GM18870 (cell line): ENCODE measurements around the gene KIAA1191.
"Not testable (repeated sequence)": the region's sequence is repeated elsewhere in the genome, so short reads cannot be mapped to it uniquely, and the experiment has no call there.

Experiments
- ATAC-seq: cut with Tn5 transposase; IDR thresholded peaks from one replicate; pipeline ENCODE4 v1.9.1; 2021; ENCODE audit warnings: moderate library complexity; ENCODE audit not compliant: unreplicated experiment

KIAA1191 gene, protein sequence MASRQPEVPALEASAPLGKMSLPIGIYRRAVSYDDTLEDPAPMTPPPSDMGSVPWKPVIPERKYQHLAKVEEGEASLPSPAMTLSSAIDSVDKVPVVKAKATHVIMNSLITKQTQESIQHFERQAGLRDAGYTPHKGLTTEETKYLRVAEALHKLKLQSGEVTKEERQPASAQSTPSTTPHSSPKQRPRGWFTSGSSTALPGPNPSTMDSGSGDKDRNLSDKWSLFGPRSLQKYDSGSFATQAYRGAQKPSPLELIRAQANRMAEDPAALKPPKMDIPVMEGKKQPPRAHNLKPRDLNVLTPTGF

GRCh38 chr5:176361437-176362232 lies at the start of gene KIAA1191:
KIAA1191 (minus strand) TSS chr5:176361764; CDS start chr5:176359508, 2,256 bp downstream.
- peak; percentile 82 for ATAC-seq

DNA sequence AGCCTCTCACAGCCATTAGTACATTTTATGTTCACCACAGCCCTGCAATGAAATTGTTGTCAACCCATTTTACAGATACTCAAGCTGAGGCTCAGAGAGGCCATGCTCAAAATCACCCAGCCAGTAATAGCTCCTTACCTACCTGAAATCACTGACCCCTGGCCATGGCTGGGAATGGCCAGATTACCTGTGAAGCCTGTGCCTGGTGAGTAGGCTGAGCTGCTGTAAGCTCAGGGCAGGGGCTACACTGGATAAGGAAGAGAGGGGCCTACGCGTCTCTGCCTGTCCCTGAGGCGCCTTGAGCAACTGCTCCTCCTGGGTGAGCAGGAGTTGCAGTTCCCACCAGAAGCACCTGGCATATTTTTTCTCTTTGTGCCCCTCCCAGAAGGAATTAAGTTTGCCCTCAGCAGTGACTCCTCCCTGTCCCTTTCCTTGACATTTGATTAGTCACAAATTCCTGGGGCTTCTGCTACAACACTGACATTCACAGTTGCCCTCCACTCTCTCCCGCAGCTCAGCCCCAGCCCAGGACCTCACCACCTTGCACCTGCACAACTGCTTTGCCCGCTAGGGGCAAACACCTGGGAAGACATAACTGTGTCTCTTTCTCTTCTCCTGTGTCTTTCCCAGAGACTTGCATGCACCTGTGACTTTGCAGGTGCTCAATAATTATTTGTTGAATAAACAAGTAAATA lies 49.1 kb upstream of the KIAA1191 start:
- ATAC-seq = no peak

GRCh38 chr5:176409765-176410164 lies 48.2 kb upstream of the KIAA1191 start:
- no peak for ATAC-seq

DNA sequence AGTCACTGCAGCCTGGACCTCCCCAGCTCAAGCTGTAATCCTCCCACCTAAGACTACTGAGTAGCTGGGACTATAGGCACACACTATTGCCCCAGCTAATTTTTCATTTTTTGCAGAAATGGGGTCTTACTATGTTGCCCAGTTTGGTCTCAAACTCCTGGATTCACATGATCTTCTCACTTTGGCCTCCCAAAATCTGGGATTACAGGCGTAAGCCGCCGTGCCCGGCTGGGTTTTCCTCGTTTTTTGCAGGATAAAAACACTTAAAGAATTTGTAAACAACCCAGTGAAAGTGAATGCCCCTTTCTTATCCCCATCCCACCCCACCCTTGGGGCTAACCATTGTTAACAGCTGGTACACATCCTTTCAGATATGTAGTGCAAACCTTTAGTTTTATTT lies 47.0 kb upstream of the KIAA1191 start:
- no peak for ATAC-seq

- ATAC-seq = not testable (repeated sequence)
Measured at GRCh38 chr5:176408252-176408573, 46.6 kb upstream of the KIAA1191 start.

GRCh38 chr5:176407456-176408251 lies 46.1 kb upstream of the KIAA1191 start:
- no peak for ATAC-seq

DNA sequence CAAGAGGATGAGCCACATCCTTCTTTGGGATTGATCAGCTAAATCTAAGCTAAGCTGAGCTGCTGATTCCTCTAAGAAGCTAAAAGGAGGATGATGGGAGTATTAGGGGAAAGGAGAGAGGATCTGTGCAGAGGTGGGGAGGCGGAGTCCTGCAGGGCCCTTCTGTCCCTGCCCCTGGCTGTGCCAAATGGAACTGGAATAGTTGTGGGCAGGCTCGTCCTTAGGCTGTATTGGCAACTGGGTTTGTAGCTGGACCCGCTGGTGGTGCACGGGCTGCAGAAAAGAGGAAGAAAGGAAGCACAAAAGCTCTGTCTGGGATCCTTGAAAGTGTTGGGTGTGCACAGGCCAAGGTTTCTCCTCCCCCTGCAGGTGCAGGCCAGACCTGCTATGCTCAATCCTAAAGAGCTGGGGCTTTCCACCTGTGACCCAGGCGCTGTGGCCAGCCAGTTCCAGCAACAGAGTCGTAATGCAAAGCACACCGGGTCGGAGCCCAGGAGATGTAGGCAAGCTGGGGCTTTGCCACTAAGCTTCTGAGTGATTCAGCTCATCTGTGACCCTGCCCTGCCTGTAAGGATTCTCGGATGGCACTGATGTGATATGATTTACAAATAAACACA lies 45.0 kb upstream of the KIAA1191 start:
- no peak for ATAC-seq

DNA sequence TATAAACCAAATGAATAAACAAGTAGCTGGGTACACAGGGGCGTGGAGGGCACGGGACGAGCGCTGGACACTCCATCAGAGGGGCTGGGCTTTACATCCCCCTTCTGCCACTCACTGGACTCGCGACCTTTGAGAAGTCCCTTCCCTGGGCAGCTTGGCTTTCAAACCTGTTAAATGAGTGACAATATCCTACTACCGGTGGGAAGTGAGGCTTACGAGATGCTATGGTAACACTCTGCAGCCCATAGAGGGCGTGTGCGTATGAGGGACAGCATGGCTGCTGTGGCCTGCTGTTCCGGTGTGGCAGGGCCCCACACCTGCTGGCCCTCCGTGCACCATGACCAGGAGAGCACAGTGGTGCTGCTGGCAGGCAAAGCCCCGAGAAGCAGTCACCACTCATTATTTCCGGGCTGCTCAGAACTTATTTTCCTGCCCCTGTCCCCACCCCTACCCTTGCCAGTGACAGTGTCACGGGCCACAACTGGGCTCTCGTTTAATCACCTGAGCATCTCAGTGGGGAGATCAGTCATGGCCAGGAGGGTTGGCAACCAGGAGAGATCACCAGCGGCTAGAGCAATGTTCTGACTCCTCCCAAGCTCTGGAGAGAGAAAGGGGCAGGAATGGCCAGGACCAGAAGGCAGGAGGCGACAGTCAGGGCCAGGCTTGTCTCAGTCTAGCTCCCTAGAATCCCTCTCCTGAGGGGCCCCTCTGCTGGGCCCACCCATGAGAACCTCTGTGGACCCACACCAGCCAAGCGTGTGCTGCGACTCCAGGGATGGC lies 44.3 kb upstream of the KIAA1191 start:
- ATAC-seq = no peak

DNA sequence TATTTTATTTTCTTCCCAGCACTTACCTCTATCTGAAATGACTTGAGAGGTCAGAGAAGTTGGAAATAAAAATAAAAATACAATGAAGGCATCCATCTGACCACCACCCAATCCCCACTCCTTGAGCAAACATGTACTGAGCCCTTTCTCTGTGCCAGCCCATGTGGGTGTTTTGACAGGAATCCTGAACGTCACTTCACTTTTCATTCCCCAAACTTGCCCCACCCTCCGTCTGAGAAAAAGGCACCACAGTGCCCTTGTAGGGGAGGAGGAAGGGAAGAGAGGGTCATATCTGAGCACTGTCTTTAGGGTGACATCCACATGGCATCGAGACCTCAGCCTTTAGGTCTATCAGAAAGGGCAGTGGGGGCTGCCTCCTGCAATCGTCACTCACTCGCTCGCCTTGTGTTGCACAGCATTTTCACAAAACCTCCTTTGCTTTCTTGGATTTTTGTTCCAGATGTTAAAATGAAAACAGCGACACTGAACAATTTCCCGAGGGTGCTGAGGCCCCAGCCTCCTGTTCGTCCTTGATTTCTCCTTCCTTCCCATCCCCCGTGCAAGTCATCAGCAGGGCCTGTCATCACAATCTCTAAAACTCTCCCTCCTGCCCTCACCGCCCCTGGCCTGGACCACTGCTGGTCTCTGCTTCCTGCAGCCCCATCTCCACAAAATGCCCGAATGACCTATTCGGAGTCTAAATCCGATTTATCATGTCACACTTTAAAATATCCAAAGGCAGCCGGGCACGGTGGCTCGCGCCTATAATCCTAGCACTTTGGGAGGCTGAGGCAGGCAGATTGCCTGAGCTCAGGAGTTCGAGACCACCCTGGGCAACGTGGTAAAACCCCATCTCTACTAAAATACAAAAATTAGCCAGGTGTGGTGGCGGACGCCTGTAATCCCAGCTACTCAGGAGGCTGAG lies 40.0 kb upstream of the KIAA1191 start:
- no peak for ATAC-seq

DNA sequence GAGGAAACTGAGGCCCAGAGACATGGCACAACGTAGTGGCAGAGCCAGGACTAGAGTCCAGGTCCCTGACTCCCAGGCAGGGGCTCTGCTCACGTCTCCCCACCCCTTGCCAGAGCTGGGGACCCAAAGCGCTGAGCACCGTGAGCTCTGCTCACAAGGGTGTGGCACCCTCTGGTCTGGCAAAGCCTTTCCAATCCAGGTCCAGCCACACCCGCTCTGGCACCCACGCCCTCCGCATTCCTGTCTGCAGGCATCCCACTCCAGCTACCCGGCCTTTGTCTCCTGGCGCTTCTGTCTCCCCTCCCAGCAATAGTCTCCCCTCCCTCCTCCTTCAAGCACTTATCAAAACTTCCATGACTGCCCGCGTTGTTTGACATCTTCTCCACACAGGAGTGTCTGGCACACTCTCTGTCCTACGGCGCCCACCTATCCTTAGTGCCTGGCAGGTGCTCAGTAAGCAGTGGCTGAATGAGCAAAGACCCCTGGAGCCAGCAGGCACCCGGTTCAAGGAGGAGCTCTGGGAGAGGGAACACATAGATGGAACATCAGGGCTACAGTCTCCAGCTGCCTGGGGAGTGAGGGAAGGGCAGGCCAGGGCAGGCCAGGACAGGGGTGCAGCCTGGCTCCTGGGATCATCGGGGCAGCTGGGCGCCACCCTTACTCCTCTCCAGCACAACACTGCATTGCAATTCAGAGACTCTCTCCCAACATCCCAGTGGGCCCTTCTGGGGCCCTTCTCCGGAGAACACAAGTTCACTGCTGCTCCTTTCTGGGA lies 39.0 kb upstream of the KIAA1191 start:
- ATAC-seq = no peak

DNA sequence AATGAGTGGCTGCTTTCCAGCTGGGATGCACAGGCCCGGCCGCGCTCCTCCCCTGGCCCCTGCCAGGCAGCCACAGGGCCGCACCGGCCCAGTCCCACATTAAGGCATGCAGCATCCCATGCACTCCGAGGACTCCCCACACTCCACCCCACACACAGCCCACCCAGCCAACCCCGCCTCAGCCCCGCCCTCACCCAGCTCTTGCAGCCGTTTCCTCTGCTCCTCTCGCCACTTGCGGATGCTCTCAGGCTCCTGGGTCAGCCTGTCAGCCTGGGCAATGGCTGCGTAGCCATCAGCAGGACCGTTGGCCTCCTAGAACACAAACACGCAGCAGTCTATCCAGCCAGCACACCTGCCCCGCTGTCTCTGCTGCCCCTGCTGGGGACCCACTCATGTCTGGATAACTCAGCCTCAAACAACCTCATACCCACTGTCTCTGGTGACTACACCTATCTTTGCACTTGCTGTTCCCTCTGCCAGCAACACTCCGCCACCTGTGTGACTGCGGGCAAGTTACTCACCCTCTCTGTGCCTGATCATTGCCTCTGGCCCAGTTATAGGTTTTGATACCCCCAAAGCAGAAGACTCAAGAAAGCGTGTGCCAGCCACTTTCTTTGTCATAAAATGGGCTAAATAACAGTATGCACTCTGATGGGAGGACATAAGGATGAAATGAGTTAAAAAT lies 36.3 kb upstream of the KIAA1191 start:
- ATAC-seq = no peak

DNA sequence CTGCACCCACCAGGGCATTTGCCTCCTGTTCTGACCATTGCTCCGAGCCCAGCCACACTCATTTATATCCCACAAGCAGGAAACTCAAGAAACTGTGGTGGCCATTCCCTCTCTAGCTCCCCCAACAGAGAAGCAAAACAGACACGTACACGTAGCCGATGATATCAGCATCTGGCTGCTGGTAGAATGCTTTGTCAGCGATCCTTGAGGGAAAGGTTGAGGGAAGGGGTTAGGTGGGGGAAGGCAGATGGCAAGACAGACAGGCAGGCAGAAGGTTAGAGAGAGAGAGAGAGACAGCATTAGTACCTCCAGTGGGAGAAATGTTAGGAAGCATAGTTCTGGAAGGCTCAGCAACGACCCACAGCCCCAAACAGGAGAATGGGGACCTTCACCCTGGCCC lies 34.8 kb upstream of the KIAA1191 start:
- ATAC-seq = no peak

DNA sequence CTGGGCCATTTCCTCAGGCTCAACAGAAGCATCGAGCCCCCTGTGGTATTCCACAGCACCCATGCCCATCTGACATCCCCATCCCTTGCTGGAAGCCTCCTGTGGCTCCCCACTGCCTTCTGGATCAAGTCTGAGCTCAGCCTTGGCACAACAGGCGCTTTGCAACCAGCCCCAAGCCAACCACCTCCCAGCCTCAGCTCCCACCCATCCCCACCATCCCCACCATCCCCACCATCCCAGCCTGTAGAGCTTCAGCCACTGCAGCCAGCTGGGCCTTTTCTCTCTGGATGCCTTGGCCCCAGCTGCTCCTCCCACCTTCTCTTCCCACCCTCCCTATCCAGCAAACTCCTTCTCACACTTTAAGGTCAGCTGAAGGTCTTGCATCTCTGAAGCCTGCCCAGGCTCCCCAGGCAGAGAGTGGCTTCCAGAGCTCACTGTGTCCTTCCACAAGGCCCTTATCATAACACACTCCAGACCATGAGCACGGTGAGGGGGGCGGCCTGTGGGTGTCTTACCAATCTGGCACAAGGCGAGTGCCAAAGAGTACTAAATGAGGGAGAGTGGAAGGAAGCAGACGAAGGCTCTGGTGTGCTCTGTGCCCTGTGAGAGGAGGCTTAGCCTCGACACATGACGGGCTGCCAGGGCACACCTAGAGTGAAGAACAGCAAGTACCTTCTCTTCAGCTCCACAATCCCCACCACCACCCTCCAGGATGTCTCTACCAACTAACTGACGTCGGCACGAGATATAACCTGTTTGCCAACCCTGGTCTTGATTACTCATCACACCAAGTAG lies 33.5 kb upstream of the KIAA1191 start:
- ATAC-seq = no peak

GRCh38 chr5:176394096-176394495 lies 32.5 kb upstream of the KIAA1191 start:
- ATAC-seq = no peak

DNA sequence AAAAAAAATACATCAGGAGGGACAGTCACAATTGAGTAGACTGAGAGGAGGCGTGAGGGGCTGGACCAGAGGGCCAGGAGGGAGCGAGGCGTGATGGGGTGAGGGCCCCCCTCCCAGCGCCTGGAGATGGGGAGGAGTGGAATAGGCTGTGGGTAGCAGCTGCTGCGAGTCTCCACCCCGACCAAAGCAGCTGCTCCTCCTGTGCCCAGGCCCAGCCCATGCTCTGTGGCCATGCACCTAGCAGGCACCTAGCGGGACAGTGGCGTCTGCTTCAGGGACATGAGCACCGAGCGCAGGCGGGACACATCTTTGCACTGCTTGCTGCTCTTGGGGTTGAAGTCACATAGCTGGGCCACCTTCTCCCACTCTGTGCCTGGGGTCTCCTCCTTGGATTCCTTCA lies 31.0 kb upstream of the KIAA1191 start:
- no peak for ATAC-seq

- ATAC-seq = no peak
Measured at GRCh38 chr5:176391999-176392398, 30.4 kb upstream of the KIAA1191 start.

GRCh38 chr5:176391479-176391878 lies 29.9 kb upstream of the KIAA1191 start:
- no peak for ATAC-seq
